Bone marrow (tissue), 2 donors: ENCODE data around the gene SEC22B.
"Not testable (repeated sequence)": the region's sequence is repeated elsewhere in the genome, so short reads cannot be mapped to it uniquely, and the experiment has no call there.

Experiments used
- DNase-seq, 2 donors: peaks; one replicate each; lab custom pipeline; 2025; lab: John Stamatoyannopoulos, UW

The SEC22B gene

DNA sequence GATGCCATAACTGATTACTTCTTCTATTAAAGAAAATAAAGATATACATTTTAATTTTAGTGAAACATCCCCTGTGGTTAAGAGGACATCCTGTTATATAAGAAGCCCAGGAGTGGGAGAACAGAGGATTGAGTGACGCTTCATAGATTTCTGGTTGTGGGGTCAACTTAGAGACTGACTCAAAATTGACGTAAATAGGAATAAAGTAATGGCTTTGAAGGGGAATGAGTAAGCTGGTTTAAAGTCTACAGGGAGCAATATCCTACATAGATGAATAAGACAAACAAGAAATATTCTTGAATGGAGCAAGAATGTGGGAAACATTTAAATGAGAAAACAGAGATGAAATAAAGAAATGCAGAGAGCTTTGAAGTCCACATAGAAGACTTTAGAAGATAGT, 60.2 kb downstream of the SEC22B start:
- DNase-seq = not testable (repeated sequence)

DNA sequence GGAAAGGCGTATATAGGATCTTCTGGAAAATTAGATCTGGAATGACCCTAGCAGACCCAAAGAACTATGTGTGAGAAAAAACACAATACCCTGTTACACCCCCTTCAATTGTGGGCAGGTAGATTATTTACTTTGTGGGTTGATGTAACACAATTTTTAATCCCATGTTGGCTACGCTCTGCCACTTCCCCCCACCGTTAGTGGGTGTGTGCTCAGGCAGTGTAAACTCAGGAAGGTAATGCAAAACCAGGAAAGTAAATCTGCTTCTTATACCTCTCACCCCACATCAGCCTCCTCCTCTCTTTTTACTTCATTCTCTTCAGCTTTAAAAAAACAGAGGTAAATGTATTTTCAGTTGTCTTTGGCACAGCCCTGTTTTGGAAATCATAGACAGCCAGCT, 63.2 kb downstream of the SEC22B start:
- DNase-seq = not testable (repeated sequence)

DNA sequence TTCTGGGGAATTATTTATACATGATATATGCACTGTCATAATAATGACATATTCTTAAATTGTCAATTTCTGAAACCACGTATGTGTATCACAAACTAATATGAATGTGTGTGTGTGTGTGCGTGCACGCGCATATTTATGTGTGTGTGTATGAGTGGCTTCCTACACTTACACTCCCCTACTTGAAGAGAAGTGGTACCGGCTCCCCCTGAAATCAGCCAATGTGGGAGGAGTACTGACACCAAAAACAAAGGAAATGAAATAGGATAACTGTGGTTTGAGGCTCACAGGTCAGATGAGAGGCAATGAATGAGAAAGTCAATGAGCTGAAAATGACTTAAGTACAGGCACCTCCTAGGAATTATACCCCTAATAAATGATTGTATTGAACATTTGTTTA, 64.1 kb downstream of the SEC22B start:
- DNase-seq = not testable (repeated sequence)

GRCh38 chr1:120111771-120112170, 64.5 kb downstream of the SEC22B start:
- DNase-seq = not testable (repeated sequence)

- not testable (repeated sequence) for DNase-seq
These were observed 65.3 kb downstream of the SEC22B start for GRCh38 chr1:120111008-120111407.

GRCh38 chr1:120109656-120110055, 66.7 kb downstream of the SEC22B start:
- not testable (repeated sequence) for DNase-seq

- not testable (repeated sequence) for DNase-seq
These were observed 67.1 kb downstream of the SEC22B start for GRCh38 chr1:120109180-120109579.

- not testable (repeated sequence) for DNase-seq
These were observed 71.0 kb downstream of the SEC22B start for GRCh38 chr1:120105288-120105687.

DNA sequence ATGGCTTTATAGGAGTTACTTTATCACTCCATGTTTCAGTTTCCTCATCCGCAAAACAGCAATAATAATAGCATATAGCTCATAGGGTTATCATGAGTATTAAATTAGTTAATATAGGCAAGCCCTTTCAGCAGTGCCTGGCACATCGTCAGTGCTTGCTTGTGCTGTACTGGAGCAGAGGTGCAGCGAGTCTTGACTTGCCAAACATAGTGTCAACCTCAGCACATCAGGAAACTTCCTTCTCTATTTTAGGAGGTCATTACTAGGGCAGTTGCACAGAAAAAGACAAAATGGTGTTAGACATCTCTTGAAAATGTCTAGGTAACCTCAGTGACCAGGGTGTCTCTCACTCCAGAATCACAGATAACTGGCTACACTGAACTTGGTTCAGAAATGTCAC, 72.6 kb downstream of the SEC22B start:
- not testable (repeated sequence) for DNase-seq

DNA sequence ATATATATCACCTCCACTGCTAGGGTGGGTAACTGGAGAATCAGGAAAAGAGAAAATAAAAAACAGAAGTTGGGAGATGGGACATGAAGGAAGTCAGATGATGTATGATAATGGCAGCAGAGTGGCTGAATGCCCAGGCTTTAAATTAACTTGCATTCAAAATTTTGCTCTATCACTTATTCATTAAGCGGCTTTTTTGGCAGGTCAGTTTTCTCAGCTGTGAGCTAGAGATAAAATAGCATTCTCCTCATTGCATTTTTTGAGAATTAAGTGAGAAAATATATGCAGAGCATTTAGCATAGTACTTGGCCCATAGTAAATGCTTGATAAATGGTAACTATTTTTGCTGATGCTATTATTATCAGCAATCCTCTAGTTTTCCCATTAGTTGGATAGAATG, 74.7 kb downstream of the SEC22B start:
- DNase-seq = not testable (repeated sequence)
